Ovary (tissue), 3 donors: Measurements from ENCODE around the gene POC1B.

Experiments used
- EP300 ChIP-seq: sonication (generic); formaldehyde crosslinking; IDR thresholded peaks from one replicate; pipeline ENCODE4 v1.6.1; 2017; ENCODE audit warnings: antibody characterized with exemption
- TF ChIP-seq, protein P1 (sequence below), 3 donors: fragments of 450-650 bp in 2 of 3; fragments of 200-600 bp in 1 of 3; IDR thresholded peaks; one replicate each; pipeline versions ENCODE4 v1.5.1 to v1.8.0; 2016 to 2022; ENCODE audit warnings: antibody characterized with exemption in 3 of 3, mild to moderate bottlenecking in 1 of 3
- donor health status: DM: no; HTN: no; CAD: no.

GRCh38 chr12:89468017-89468416, 57.8 kb downstream of the POC1B start:
- TF ChIP-seq, protein P1, sequence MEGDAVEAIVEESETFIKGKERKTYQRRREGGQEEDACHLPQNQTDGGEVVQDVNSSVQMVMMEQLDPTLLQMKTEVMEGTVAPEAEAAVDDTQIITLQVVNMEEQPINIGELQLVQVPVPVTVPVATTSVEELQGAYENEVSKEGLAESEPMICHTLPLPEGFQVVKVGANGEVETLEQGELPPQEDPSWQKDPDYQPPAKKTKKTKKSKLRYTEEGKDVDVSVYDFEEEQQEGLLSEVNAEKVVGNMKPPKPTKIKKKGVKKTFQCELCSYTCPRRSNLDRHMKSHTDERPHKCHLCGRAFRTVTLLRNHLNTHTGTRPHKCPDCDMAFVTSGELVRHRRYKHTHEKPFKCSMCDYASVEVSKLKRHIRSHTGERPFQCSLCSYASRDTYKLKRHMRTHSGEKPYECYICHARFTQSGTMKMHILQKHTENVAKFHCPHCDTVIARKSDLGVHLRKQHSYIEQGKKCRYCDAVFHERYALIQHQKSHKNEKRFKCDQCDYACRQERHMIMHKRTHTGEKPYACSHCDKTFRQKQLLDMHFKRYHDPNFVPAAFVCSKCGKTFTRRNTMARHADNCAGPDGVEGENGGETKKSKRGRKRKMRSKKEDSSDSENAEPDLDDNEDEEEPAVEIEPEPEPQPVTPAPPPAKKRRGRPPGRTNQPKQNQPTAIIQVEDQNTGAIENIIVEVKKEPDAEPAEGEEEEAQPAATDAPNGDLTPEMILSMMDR (IDR thresholded peaks at IDR 0.05): no peak
- TF ChIP-seq EP300: no peak
